DND-41 (cell line): ENCODE measurements around the gene CLEC5A.

ENCODE experiments used
- CTCF ChIP-seq: IDR thresholded peaks from 2 replicates; pipeline ENCODE4 v1.5.1; 2012; ENCODE audit warnings: borderline replicate concordance, low read length, moderate library complexity, mild to moderate bottlenecking; ENCODE audit not compliant: poor library complexity, severe bottlenecking; ENCODE audit errors: extremely low read depth
- EZH2 ChIP-seq: IDR thresholded peaks from 3 replicates; pipeline ENCODE4 v1.6.1; 2012; ENCODE audit warnings: borderline replicate concordance, low read depth, mild to moderate bottlenecking, moderate library complexity, low read length, inconsistent platforms; ENCODE audit not compliant: severe bottlenecking

- TF ChIP-seq CTCF (no peak), EZH2 (no peak)
These were observed 40.5 kb downstream of the CLEC5A start for GRCh38 chr7:141906285-141906684.
